NCI-H1417 treated with DMSO at 0.1 percent for 48 hours (cell line): ENCODE data around the gene MS4A8.

Source experiments
- DNase-seq: peaks from one replicate; lab custom pipeline; 2025; lab: John Stamatoyannopoulos, UW

The MS4A8 gene

GRCh38 chr11:60764879-60765278 is 65.5 kb downstream of the MS4A8 start:
- no peak for DNase-seq

GRCh38 chr11:60765355-60765754 is 65.9 kb downstream of the MS4A8 start:
- no peak for DNase-seq
